ENCODE measurements around the gene ZNF276. TPM values are rescaled to one million over a fixed set of nuclear protein-coding genes. Genes with fewer than 3 reads are reported as not detected.

Gene ZNF276
- total and polyA plus RNA-seq, 2 of the 8 experiments (the other 6 are each of a cell fraction or from before 2014, with no cell fraction given), result 6.4 to 9.3 TPM

- no peak for TF ChIP-seq E2F6 (IDR thresholded peaks at IDR 0.05)
- TF ChIP-seq JUND (IDR thresholded peaks at IDR 0.05; ENCODE audit: low read length), result no peak
- no peak for TF ChIP-seq SIN3A (conservative IDR thresholded peaks at IDR 0.05 in 1 of 2, IDR thresholded peaks at IDR 0.05 in 1 of 2; ENCODE audit: low read depth in 1 of 2, low read length in 2 of 2)
- no peak for TF ChIP-seq CBX5 (IDR thresholded peaks at IDR 0.05; ENCODE audit: low read depth, low read length)
- TF ChIP-seq RXRA (IDR thresholded peaks at IDR 0.05; ENCODE audit: insufficient read depth, low read depth, low read length), result no peak
- no peak for TF ChIP-seq BACH1 (IDR thresholded peaks at IDR 0.05; ENCODE audit: low read length)
These were observed 38.5 kb downstream of the ZNF276 start (continued) for GRCh38 chr16:89759746-89760340.

All from H1 (cell line).